Spinal cord (tissue), 10 donors: ENCODE results near the gene ZNF445. TPM values are rescaled to one million over a fixed set of nuclear protein-coding genes. Genes with fewer than 3 reads are reported as not detected.

Experiments
- DNase-seq, 6 donors: peaks; one replicate each; pipeline versions ENCODE4 v3.0.0 to v3.0.0-alpha.2; 2013 to 2015; ENCODE audit warnings: low spot score in 6 of 6, low read depth in 4 of 6
- H3K27ac ChIP-seq: one replicate; pipeline ENCODE4 v1.5.1; 2013; ENCODE audit warnings: low read depth, low read length, control low read depth
- H3K27me3 ChIP-seq: one replicate; pipeline ENCODE4 v1.6.1; 2013; ENCODE audit warnings: low read length; ENCODE audit not compliant: control insufficient read depth, insufficient read depth
- H3K36me3 ChIP-seq: one replicate; pipeline ENCODE4 v1.6.1; 2013; ENCODE audit warnings: low read length; ENCODE audit not compliant: control insufficient read depth, insufficient read depth
- H3K4me1 ChIP-seq: one replicate; pipeline ENCODE4 v1.6.1; 2013; ENCODE audit warnings: low read length; ENCODE audit not compliant: control insufficient read depth, insufficient read depth
- H3K4me3 ChIP-seq: one replicate; pipeline ENCODE4 v1.5.1; 2013; ENCODE audit warnings: low read depth, low read length, control low read depth
- H3K9me3 ChIP-seq: one replicate; pipeline ENCODE4 v1.6.1; 2013; ENCODE audit warnings: low read length; ENCODE audit not compliant: control insufficient read depth, insufficient read depth
- WGBS: methylation state at CpG from one replicate; pipeline ENCODE4 v1.1.5; 2013; ENCODE audit warnings: missing lambda C conversion rate; ENCODE audit not compliant: insufficient coverage; 5-methylcytosine and 5-hydroxymethylcytosine counted together
- polyA plus RNA-seq, 2 donors: library from polyadenylated mRNA; unstranded; fragments of 120-200 nt; gene quantifications; one replicate each; pipeline ENCODE4 v1.2.1, GENCODE V29; 2013; ENCODE audit not compliant: insufficient read length in 2 of 2
- total RNA-seq, 2 donors: library from RNA; depleted of rRNA in 1 of 2; stranded (reverse); fragments of 120-200 nt in 1 of 2; fragments of >200 nt in 1 of 2; gene quantifications; one replicate each; pipeline versions ENCODE4 v1.2.3 to v1.2.4, GENCODE V29; 2013 to 2014
- donor health status: healthy.

ZNF445 gene
- total and polyA plus RNA-seq, 4 donors = 19.7 to 33.8 (median 24.3) TPM

DNA sequence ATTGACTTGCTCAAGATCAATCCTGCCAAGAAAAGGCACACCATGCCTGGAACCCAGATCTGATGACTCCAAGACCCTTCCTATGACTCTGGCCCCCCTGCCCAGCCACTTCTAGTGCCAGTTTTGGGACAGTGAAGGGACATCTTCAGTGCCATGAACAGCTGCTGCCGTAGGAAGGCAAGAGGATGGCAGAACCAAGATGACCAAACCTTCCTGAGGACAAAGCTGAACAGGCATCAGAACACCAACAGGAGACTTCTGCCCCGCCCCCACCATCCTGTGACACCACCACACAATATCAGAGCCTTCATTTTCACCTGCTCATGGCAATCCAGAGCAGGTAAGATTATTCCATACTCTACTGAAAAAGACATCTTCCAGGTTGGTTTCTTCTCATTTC is 33.0 kb downstream of the ZNF445 start:
- Histone ChIP-seq H3K9me3 (no peaks in the 10 kb centered on the region), H3K27ac (no peak overlapping the region), H3K27me3 (no peaks in the 10 kb centered on the region), H3K4me3 (no peak overlapping the region), H3K4me1 (no peaks in the 10 kb centered on the region), H3K36me3 (peaks cover 53% of the 10 kb centered on the region)
- DNase-seq = no peak
- WGBS = 85% methylated on average over 2 of the region's 2 CpGs

DNA sequence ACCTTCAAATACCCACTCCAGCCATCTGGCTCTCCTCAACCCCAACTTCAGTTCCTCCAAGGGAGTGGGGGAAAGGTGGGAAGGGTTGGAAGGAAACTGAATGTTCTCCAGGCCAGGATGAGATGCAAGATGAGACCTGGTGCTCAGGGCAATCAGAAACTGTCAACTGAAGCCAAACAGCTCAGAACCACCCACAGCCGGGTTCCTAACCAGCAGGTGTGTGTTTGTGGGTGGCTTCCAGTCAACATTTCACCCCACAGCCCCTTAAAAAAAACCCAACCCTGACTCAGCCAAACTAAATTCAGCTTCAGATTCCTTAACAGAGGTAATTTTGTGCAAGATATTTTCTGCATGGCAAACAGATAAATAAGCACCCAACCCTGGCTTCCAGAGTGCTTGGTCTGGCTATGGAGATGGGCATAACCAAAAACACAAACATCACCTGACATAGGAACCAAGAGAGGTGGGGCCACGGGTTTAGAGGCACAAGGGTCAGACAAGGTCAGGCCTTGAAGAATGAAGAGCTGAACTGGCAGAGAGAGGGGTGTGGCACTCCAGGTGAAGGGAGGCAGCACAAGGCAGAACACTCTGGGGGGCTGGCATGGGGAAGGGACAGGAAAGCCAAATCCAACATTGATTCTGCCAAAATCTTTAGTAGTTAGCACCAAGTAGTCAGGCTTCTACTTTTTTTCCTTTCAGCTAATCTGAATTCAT is 34.7 kb downstream of the ZNF445 start:
- H3K9me3 ChIP-seq = no peaks in the 10 kb centered on the region
- no peaks in the 10 kb centered on the region for H3K4me1 ChIP-seq
- no CpG with 5 or more reads among the region's 2 CpGs for WGBS
- no peaks in the 10 kb centered on the region for H3K27me3 ChIP-seq
- peaks cover 48% of the 10 kb centered on the region for H3K36me3 ChIP-seq
- no peak overlapping the region for H3K4me3 ChIP-seq
- H3K27ac ChIP-seq = no peak overlapping the region
- no peak for DNase-seq

DNA sequence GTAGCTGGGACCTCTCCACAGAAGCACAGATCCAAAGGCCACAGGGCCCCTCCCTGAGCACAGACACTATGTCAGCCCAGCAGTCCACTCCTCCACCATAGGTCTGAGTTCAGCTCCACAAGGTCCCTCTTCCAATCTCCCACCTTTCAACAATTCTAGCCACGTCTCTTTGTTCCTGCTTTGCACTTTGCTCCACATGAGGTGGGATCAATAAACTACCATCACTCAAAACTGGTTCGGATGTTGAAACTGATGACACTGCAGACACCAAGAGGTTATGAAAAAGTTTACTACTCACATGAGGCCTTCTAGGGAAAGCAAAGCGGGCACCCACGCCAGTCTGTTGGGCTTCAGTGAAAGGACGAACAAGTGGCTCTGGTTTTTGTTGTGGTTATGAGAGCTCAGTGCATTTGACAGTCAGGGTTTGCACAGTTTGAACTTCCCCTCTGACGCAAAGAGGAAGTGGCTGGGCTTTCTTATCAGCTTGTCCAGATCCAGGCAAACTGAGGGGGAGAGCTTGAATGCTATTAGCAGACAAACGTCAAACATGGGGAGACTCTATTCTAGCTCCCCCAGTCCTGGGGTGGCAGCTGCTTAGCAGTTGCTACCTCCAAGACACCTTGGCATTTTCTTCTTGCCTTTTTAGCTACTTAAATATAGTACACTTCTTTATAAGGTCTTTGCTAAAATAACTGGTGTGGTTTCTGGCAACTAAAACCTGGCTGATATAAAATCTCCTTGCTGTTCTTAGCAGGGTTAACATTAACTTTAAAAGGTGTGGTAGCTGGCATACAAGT is 37.8 kb downstream of the ZNF445 start:
- no peaks in the 10 kb centered on the region for H3K4me1 ChIP-seq
- 79% methylated on average over 5 of the region's 7 CpGs for WGBS
- peak in 1 of 6 donors; percentile 44 for DNase-seq
- no peaks in the 10 kb centered on the region for H3K9me3 ChIP-seq
- H3K4me3 ChIP-seq = no peak overlapping the region
- no peaks in the 10 kb centered on the region for H3K27me3 ChIP-seq
- H3K27ac ChIP-seq = peak overlapping the region; percentile 71
- H3K36me3 ChIP-seq = peaks cover 23% of the 10 kb centered on the region

DNA sequence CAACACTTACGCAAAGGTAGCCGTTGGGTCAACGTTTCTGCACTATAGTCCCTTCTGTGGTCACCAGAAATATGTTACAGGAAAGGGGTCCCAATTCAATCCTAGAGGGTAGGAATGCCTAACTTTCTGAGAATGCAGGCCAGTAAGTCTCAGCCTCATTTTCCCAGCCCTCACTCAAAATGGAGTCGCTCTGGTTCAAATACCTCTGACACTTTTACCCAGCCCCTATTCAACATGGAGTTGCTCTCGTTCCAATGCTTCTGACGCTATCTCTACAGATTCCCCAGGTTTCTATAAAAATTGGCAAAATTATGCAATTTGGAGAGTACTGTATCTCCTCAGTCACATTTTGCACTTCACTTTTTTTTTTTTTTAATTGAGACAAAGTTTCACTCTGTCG is 39.7 kb downstream of the ZNF445 start:
- H3K4me3 ChIP-seq = no peak overlapping the region
- no peaks in the 10 kb centered on the region for H3K4me1 ChIP-seq
- no peaks in the 10 kb centered on the region for H3K27me3 ChIP-seq
- H3K36me3 ChIP-seq = peaks cover 14% of the 10 kb centered on the region
- H3K9me3 ChIP-seq = no peaks in the 10 kb centered on the region
- H3K27ac ChIP-seq = no peak overlapping the region
- no peak for DNase-seq
- 89% methylated on average over 3 of the region's 7 CpGs for WGBS

DNA sequence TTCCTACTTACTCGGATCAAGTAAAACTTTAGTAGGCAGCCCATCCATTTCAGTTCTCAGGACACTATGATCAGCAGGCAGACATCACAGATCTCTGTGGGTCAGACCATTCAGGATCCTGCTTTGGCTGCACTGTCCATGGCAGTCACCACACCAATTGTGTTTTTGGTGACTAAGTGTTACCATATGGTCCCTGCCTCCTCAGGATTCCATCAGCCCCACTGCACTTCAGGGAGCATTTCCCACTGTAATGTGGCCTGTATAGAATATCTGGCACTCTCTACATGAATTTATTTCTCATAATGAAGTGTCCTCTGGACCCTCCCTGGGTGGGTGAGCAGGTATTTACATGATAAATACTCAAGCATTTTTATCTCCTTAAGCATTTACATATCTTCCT is 41.3 kb downstream of the ZNF445 start:
- no peak for DNase-seq
- H3K36me3 ChIP-seq = peaks cover 9% of the 10 kb centered on the region

DNA sequence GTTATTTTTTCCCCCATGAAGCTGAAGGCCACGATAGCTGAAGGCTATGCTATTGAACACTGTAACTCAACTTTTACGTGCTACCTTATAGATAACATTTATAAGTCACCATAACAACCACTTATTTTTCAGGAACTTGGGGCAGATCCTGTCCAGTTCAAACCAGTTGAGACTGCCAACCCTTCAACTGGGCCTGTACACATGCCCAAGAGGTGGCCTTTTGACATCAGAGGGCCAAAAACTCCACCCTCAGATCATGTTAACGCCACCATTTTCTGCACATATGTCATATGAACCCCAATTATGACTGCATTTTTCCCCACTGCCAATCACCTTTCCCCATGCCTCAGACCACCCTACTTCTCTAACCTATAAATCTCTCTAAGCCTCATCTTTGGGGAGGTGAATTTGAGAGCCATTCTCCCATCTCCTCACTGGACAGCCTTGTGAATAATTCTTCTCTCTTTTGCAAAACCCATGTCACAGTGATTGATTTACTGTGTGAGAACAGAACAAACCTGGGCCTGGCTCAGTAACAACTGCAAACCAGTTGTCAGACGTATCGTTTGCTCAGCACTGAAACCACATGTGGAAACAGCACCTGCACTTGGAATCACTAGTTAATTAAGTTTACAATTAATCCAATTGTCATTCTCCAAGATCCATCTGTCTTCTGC is 42.5 kb downstream of the ZNF445 start:
- Histone ChIP-seq H3K27me3 (no peaks in the 10 kb centered on the region), H3K4me3 (no peak overlapping the region), H3K27ac (no peak overlapping the region), H3K9me3 (no peaks in the 10 kb centered on the region), H3K36me3 (peaks cover 9% of the 10 kb centered on the region), H3K4me1 (no peaks in the 10 kb centered on the region)
- no peak for DNase-seq
- 89% methylated on average over 3 of the region's 5 CpGs for WGBS

More for the DNA sequence above, 41.3 kb downstream of the ZNF445 start:
- Histone ChIP-seq H3K4me3 (no peak overlapping the region), H3K4me1 (no peaks in the 10 kb centered on the region), H3K27me3 (no peaks in the 10 kb centered on the region), H3K27ac (no peak overlapping the region), H3K9me3 (no peaks in the 10 kb centered on the region)
- WGBS = 100% methylated on average over 1 of the region's 1 CpG

DNA sequence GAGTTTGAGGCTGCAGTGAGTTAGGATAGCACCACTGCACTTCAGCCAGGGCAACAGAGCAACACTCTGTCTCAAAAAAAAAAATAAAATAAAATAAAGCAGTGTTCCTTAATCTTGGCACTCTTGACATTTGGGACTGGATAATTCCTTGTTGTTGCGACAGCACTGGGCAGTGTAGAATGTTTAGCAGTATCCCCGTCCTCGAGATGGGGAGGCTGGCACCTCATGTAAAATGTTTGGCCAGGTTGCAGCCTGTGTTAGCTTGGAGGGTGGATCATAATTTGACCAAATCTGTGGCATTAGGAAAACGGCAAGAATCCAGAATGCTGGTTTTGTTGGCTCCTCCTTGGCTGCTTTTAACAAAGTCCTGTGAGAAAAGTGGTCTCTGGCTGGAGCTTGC is 47.0 kb downstream of the ZNF445 start:
- WGBS = 84% methylated on average over 4 of the region's 4 CpGs
- Histone ChIP-seq H3K36me3 (peaks cover 3% of the 10 kb centered on the region), H3K27me3 (no peaks in the 10 kb centered on the region), H3K9me3 (no peaks in the 10 kb centered on the region), H3K4me3 (no peak overlapping the region), H3K27ac (no peak overlapping the region), H3K4me1 (no peaks in the 10 kb centered on the region)
- DNase-seq = no peak

DNA sequence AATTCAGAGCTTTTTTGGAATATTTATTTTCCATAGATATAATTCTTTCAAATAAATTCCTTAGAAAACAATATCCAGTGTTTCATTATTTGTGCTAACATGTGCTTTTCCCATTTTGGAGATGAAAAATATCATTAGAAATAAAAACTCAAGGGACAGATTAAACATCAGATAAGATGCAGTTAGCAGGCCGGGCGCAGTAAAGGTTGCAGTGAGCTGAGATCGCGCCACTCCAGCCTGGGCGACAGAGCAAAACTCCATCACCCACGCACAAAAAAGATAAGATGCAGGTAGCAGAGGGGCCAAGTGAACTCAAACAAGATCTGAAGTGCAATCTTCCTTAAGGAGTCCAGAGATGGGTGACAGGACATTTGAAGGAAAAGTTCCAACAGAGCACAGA is 48.0 kb downstream of the ZNF445 start:
- Histone ChIP-seq H3K9me3 (no peaks in the 10 kb centered on the region), H3K27ac (no peak overlapping the region), H3K27me3 (no peaks in the 10 kb centered on the region), H3K4me1 (no peaks in the 10 kb centered on the region), H3K36me3 (peaks cover 3% of the 10 kb centered on the region), H3K4me3 (no peak overlapping the region)
- no CpG with 5 or more reads among the region's 6 CpGs for WGBS
- DNase-seq = no peak

DNA sequence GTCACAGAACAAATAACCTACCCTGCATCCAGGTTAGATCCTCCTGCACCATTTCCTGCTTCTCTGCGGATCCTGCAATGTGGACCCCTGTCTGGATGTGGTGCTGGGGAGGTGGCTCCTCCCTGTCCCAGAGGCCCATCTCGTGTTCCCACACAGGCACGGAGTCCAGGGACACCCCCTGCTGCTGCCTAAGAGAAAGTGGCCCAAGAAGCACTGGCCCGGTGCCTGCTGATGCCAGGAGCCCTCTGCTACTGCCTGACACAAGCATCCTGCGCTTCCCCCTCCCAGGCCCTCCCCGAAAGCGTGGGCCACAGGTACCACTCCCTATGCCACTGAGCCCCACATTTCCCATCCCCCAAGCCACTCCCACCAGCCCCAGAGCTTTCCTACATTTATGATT is 48.6 kb downstream of the ZNF445 start:
- H3K9me3 ChIP-seq = no peaks in the 10 kb centered on the region
- no peaks in the 10 kb centered on the region for H3K4me1 ChIP-seq
- H3K27ac ChIP-seq = no peak overlapping the region
- H3K36me3 ChIP-seq = peaks cover 3% of the 10 kb centered on the region
- no peak overlapping the region for H3K4me3 ChIP-seq
- no peak for DNase-seq
- no peaks in the 10 kb centered on the region for H3K27me3 ChIP-seq
- 85% methylated on average over 7 of the region's 7 CpGs for WGBS
